ENCODE data around the gene TRIO.

DNA sequence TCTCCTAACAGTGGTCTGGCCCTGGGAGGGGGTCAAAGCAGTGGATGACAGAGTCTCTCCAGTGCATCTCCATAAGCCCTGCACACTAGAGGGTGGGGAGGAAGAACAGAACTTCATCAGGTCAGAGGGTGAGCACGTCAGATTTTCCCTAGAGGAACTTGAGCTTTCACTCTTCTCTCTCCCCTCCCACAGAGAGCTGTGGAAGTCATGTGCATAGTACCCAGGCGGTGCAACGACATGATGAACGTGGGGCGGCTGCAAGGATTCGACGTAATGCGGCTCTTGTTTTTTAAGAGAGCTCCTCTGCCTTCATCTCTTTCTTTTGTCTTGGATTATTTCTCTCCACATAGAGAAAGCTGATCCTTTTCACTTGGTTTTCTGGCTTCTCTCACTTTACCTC is 338.2 kb downstream of the TRIO start:
- no peak for TF ChIP-seq POLR2A (IDR thresholded peaks at IDR 0.05)
- no peak for TF ChIP-seq CTCF (IDR thresholded peaks at IDR 0.05)
- TF ChIP-seq EP300 (IDR thresholded peaks at IDR 0.05): no peak
